K562 (cell line): ENCODE data around the gene SKIDA1. TPM values are rescaled to one million over a fixed set of nuclear protein-coding genes. Genes with fewer than 3 reads are reported as not detected.
A peak's percentile ranks its signal among the peaks of the same experiment; 100 is the strongest.

Experiments
- BMI1 ChIP-seq: fragments of 150-350 bp; IDR thresholded peaks from 2 replicates; pipeline ENCODE4 v1.6.1; 2014; ENCODE audit warnings: low read length
- CBFB ChIP-seq: sonication (generic); formaldehyde crosslinking; IDR thresholded peaks from 2 replicates; pipeline ENCODE4 v1.4.0; 2020; ENCODE audit warnings: mild to moderate bottlenecking, missing genetic modification reagents
- CLOCK ChIP-seq: fragments of 250-450 bp; sonication (Bioruptor Pico); IDR thresholded peaks from 2 replicates; pipeline ENCODE4 v1.4.0; 2020; ENCODE audit warnings: mild to moderate bottlenecking, moderate library complexity, borderline replicate concordance
- COPS2 ChIP-seq: fragments of 450-650 bp; conservative IDR thresholded peaks from 2 replicates; pipeline ENCODE4 v1.6.1; 2016; ENCODE audit warnings: mild to moderate bottlenecking, moderate library complexity
- E2F4 ChIP-seq: sonication (generic); formaldehyde crosslinking; IDR thresholded peaks from 2 replicates; pipeline ENCODE4 v1.8.0; 2022; ENCODE audit warnings: mild to moderate bottlenecking, low read depth, missing genetic modification reagents
- E2F8 ChIP-seq: fragments of 450-650 bp; IDR thresholded peaks from 2 replicates; pipeline ENCODE4 v1.7.1; 2018; ENCODE audit warnings: mild to moderate bottlenecking, low read depth; ENCODE audit not compliant: partially characterized antibody
- ELF2 ChIP-seq: fragments of 250-450 bp; sonication (Bioruptor Pico); IDR thresholded peaks from 2 replicates; pipeline ENCODE4 v1.5.0; 2021; ENCODE audit warnings: mild to moderate bottlenecking
- ERF ChIP-seq: fragments of 450-650 bp; formaldehyde crosslinking; IDR thresholded peaks from 2 replicates; pipeline ENCODE4 v1.4.0; 2020; ENCODE audit warnings: mild to moderate bottlenecking, mixed read lengths
- HDAC1 ChIP-seq, 2 experiments: fragments of 450-650 bp; IDR thresholded peaks; 2 replicates each; pipeline ENCODE4 v1.6.1; 2016 to 2017; ENCODE audit warnings: inconsistent platforms in 1 of 2, mild to moderate bottlenecking in 1 of 2, moderate library complexity in 1 of 2
- NFE2 ChIP-seq: IDR thresholded peaks from 2 replicates; pipeline ENCODE4 v1.6.1; 2014; ENCODE audit warnings: antibody characterized with exemption, low read depth
- SNIP1 ChIP-seq: fragments of 450-650 bp; IDR thresholded peaks from 2 replicates; pipeline ENCODE4 v1.7.1; 2017; ENCODE audit warnings: low read depth, mild to moderate bottlenecking
- USF1 ChIP-seq: sonication (generic); formaldehyde crosslinking; IDR thresholded peaks from 2 replicates; pipeline ENCODE4 v1.9.0; 2022; ENCODE audit warnings: mild to moderate bottlenecking, missing genetic modification reagents
- ZBTB17 ChIP-seq: fragments of 450-650 bp; formaldehyde crosslinking; IDR thresholded peaks from 2 replicates; pipeline ENCODE4 v1.4.0; 2020; ENCODE audit warnings: mild to moderate bottlenecking
- ZBTB43 ChIP-seq: sonication (generic); formaldehyde crosslinking; IDR thresholded peaks from 2 replicates; pipeline ENCODE4 v1.8.0; 2023; ENCODE audit warnings: mild to moderate bottlenecking, missing genetic modification reagents
- ZFP1 ChIP-seq: fragments of 450-650 bp; formaldehyde crosslinking; IDR thresholded peaks from 2 replicates; pipeline ENCODE4 v1.4.0; 2020; ENCODE audit warnings: mild to moderate bottlenecking, mixed read lengths
- ZNF12 ChIP-seq: sonication (generic); formaldehyde crosslinking; IDR thresholded peaks from 2 replicates; pipeline ENCODE4 v1.4.0; 2020; ENCODE audit warnings: mild to moderate bottlenecking, missing genetic modification reagents
- ZNF174 ChIP-seq: fragments of 250-450 bp; sonication (Bioruptor Pico); IDR thresholded peaks from 2 replicates; pipeline ENCODE4 v1.4.0; 2020; ENCODE audit warnings: mild to moderate bottlenecking
- ZNF655 ChIP-seq: fragments of 250-450 bp; sonication (Bioruptor Pico); IDR thresholded peaks from 2 replicates; pipeline ENCODE4 v1.5.0; 2021
- polyA plus RNA-seq, 8 experiments: library from polyadenylated mRNA; depleted of rRNA in 4 of 8; stranded (reverse) in 5 of 8; unstranded in 3 of 8; fragments of >200 nt; fragmentation: Nextera tagmentation in 2 of 8; fragmentation: Illumina TruSeq in 1 of 8; extraction: Ambion mirVana in 2 of 8; extraction: Trizol in 1 of 8; gene quantifications; 2 replicates each; pipeline versions ENCODE4 v1.2.1 to v1.2.3, GENCODE V29; 2011 to 2014; ENCODE audit warnings: inconsistent platforms in 1 of 8, missing spikeins in 1 of 8
- total RNA-seq, 7 experiments: library from RNA; depleted of rRNA in 6 of 7; stranded (reverse); fragments of >200 nt in 6 of 7; fragmentation: Illumina TruSeq in 2 of 7; extraction: Trizol in 2 of 7; gene quantifications; 2 replicates each; pipeline versions ENCODE4 v1.2.1 to v1.2.3, GENCODE V29; 2011 to 2021; ENCODE audit warnings: low replicate concordance in 1 of 7

Gene SKIDA1
- total and polyA plus RNA-seq, 9 of the 15 experiments (the other 6 are each of a cell fraction or from before 2014, with no cell fraction given) = 0.05 to 1.1 (median 0.42) TPM

- TF ChIP-seq ZNF655 = no peak
- no peak for TF ChIP-seq E2F8
- no peak for TF ChIP-seq CBFB (CRISPR knock-in tag)
- no peak for TF ChIP-seq USF1 (CRISPR knock-in tag)
- no peak for TF ChIP-seq SNIP1
- TF ChIP-seq ERF (CRISPR knock-in tag) = no peak
- no peak for TF ChIP-seq CLOCK
- no peak for TF ChIP-seq BMI1
- no peak for TF ChIP-seq ZFP1 (CRISPR knock-in tag)
- no peak for TF ChIP-seq E2F4
- no peak for TF ChIP-seq ZBTB17 (CRISPR knock-in tag)
- no peak for TF ChIP-seq NFE2
- TF ChIP-seq ZNF12 = 0 out of 2 replicates have a peak, but pooled peaks have one; percentile 31
- TF ChIP-seq ZNF174 (CRISPR knock-in tag) = no peak
- no peak for TF ChIP-seq ELF2 (CRISPR knock-in tag)
- no peak for TF ChIP-seq COPS2
- no peak for TF ChIP-seq ZBTB43
- TF ChIP-seq HDAC1 (IDR thresholded peaks at IDR 0.05) = peak in 1 of 2 experiments; percentile 49; a peak in 2 of 4 replicates
Observed at GRCh38 chr10:21496343-21497176, 28.9 kb downstream of the SKIDA1 start (continued).
